GM18909 (cell line): Measurements from ENCODE around the gene GFPT2.
A peak's percentile ranks its signal among the peaks of the same experiment; 100 is the strongest.
"Not testable (repeated sequence)": the region's sequence is repeated elsewhere in the genome, so short reads cannot be mapped to it uniquely, and the experiment has no call there.

Experiments used
- ATAC-seq: cut with Tn5 transposase; IDR thresholded peaks from one replicate; pipeline ENCODE4 v1.9.1; 2021; ENCODE audit warnings: mild to moderate bottlenecking; ENCODE audit not compliant: unreplicated experiment, poor library complexity

Gene GFPT2

DNA sequence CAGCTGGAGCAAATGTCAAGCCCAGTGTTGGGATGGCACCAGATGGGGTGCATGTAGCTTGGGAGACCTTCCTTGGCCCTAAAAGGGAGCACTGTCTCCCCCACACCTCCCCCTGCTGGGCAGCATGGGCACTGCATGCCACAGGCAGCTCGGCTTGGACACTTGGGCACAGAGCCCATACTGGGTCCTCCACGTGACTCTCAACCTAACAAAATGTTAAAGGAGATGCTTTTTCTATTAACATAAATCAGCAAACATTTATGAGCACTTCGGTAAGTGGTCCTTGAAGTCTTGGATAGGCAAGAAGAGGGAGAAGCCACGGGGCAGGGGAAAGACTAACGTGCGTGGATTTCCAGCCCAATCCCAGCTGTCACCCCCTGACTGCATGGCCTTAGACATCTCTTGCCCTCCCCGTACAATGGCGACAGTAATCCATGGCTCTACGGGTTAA is 37.3 kb downstream of the GFPT2 start:
- peak; percentile 68 for ATAC-seq

DNA sequence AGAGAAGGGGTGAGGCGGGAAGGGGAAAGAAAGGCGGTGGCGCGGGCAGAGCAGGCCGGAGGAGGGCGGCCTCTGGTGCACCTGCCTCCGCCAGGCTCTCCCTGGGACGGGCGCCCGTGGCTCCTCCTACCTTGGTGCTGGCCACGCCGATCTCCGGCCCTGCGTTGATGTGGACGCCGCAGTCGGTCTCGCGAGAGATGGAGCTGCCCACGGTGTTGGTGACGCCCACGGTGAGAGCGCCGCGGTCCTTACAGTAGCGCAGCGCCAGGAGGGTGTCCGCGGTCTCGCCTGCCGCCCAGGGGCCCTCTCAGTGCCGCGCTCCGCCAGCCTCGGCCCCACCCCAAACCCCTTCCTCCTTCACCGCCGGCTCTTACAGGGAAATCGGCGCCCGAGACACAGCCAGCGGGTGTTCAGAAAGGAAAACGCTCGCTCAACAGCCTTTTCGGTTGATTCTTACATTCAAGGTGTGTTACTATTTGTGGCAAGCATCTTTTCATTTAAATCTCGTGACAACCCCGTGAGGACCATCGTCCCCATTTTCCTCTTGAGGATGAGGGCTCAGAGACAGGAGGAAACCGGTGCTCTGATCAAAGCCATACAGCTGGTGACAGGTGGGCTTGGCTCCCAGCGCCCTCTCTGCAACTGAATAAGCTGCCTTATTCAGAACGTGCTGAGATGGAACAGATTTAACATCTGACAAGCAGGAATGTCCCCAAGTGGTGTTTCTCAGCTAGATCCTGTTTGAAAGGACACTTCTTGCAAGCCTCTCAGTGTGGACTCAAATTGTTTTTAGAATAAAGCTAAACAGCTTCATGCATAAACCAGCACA is 39.2 kb downstream of the GFPT2 start:
- no peak for ATAC-seq

DNA sequence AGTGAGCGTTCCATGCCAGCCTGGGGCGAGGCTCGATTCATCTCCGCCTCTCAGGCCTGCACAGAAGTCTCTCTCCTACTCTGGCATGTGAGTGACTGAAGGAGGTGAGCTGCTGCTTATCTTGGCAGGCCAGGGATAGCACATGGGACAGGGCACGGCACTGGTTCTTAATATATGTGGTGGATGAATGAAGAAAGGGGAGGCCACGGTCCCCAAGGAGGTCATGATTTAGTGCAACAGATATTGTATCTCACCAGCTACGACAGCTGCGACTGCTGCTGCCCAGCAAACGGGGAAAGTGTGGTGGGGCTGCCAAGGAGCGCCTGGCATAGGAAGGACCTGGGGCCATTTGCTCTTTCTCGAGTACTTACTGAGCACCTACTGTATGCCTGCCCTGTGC is 41.9 kb downstream of the GFPT2 start:
- no peak for ATAC-seq

DNA sequence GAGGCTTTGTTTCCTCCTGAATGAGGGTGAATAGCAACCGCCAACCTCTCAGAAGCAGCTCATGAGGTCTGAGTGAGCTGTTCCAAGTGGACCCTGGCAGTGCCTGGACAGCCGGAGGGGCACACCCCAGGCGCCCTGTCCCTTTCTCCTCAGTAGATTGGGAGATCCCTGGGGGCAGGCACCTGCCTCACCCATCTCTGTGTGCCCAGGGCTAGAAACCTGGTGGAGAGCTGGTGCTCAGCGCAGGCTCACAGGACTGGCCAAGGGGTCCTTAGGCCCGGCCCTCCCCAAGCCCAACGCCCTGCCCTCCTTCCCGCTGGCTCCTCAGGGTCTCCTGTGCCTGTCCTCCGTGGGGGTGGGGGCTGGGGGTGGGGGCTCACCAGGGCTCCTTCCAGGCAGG is 46.3 kb downstream of the GFPT2 start:
- ATAC-seq, result no peak

DNA sequence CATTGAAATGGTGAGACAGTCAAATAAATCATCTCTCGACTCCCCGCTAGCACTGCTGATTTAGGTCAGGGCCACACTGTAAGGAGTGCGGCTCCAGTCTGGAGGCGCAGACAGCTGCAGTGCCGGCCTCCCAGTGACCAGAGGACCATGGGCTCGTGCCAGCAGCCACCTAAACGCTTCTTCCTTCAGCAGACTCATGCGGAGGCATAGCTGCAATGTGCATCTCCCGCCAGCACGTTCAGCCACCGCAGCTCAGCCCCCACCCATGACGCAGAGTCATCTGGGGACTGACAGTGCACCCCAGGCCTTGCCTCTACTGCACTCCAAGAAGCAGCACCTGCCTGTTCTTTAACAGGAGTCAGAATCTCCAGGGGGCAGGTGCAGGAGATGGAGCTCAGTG is 47.7 kb downstream of the GFPT2 start:
- no peak for ATAC-seq

DNA sequence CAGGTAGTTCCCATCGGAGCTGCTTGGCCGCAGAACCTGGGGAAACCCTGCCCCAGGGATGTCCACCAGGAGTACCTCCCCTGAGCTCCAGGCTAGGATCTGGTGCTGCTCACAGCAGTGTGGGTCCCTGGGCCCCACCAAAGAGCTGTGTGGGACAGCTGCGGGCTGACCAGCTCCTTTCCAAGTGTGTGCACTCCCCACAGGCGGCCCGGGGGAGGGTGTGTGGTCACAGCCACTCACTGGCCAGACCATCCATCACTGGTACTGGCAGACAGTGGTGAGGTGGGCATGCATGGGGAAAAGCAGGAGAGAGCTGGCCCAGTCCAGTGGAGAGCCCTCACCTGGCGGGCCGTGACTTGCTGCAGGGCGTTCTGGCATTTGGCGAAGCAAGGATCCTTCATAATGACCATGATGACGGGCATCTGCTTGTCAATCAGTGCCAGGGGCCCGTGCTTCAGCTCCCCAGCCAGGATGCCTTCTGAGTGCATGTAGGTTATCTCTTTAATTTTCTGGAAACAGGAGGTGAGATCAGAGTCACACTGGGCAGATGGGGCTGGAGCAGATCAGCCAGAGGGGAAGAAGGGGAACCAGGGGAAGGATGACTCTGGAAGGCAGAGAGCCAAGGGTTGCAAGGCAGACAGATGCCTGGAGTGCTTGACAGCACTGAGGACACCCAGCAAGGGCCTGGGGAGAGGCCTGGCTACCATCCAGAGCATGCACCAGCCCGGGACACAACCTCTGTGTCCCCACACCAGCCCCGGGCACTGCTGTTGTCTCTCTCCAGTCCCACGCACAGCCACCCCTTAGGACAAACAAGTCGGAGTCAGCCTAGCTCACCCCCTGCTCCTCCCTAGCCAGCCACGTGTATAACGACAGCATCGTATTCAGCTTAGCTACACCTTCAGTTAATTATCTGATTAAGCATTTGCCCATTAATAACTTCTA is 48.4 kb downstream of the GFPT2 start:
- ATAC-seq, result no peak

DNA sequence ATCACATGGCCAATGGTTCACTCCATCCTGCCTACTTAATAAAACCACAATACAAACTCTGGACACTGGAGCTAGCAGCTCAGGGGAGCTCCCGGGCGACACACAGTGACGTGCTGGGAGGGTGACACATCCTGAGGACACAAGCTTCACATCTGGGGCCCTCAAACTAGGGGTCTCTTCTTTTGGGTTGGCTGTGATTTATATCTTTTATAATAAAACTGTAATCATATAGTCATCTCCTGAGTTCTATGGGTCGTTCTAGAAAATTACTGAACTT is 49.2 kb downstream of the GFPT2 start:
- ATAC-seq, result no peak

DNA sequence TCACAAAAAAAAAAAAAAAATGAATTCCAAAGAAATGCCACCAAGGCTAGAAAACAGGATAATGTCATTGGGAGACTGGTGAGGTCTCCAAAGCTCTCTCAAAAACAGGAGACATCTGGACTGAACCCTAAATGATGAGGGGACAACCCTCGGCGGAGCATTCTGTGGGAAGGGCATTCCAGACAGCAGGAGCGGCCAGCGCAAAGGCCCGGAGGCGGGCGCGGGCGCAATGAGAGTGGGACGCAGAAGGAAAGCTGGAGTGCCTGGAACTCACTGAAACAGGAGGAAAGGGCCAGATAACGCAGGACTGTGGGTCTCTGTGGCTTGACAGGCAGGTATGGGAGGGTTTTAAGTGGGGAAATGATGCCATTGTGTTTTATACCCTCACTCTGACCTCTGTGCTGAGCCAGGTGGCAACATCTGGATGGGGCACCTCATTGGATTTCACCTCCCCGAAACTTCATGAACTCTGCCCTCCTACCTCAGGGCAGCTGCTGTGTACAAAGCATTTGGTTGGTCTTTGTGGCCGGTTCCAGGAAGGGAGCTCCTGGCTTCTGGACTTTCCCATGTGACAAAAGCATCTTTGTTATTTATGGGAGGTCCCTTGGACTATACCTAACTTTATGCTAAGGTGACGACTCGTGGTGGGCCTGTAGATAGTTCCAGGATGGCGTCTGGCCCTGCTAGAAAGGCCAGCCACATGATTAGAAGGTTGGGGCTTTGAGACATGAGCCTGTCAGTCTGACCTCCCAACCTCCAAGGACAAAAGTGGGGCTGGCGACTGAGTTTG is 49.7 kb downstream of the GFPT2 start:
- no peak for ATAC-seq

DNA sequence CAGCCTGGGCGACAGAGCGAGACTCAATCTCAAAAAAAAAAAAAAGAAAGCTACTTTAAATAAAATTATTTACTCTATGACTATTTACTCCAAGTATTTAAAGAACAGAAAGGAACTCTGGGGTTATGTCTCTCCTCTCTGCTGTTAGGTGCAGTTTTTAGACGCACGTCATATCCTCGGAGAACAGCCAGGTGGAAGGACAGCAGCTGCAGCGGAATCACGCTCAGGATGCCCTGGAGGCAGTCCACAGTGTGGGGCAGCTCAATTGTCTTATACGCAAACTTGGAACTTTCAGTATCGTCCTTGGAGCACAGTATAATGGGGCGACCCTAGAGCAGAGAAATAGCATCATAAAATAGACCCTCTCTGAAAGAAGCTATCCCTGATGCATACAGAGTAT is 50.9 kb downstream of the GFPT2 start:
- no peak for ATAC-seq

DNA sequence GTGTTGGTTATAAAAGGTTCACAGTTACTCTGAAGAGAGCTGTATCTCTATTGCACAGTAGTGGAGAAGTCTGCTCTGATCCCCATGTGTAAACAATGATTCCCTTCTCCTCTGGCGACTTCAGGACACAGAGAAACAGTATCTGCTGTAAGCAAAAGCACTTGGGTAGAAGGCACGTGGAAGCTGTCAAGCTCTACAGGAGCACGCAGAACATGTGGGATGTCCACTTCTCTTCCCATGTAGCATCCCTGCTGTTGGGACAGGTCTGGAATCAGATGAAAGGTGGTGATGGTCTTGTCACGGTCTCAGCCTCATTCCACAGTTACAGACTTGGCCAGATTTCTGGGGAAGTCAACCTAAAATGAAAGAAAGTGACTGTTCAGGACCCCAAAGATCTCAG is 51.9 kb downstream of the GFPT2 start:
- ATAC-seq, result no peak

DNA sequence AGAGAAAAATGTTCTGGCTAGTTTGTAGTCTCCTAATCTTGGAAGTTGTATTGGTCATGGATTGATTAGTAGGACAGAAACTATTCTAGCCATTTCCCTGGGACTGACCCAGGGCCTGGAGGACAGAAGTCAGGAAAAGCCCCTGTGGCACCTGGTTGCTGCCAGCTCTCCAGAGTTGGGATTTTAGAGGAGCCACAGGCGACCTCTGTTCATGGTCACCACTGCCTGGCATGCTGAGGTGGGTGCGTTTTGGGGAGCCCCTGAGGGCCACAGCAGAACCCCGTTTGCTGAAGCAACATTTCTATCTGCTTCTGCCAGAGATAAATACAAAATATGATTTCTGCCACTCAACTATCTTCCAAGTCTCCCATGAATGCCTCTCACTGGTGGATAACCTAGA is 53.6 kb downstream of the GFPT2 start:
- no peak for ATAC-seq

DNA sequence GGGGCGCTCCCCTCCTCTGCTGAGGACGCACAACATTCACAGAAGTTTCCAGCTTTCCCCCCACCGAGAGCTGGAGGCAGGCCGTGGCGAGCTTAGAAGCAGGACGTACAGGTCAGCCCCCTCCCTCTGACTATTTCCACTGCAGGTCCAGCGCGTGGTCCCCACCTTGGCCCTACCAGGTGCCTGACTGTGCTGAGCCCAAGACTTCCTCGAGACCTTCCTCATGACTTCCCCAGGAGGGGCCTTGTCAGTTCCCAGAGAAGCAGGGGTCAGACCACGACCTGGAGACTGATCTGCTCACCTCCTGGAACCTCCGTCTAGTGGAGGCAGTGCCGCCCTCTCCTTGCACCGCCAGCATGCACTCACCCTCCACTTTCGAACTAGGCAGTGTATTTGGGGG is 54.1 kb downstream of the GFPT2 start:
- ATAC-seq, result not testable (repeated sequence)

DNA sequence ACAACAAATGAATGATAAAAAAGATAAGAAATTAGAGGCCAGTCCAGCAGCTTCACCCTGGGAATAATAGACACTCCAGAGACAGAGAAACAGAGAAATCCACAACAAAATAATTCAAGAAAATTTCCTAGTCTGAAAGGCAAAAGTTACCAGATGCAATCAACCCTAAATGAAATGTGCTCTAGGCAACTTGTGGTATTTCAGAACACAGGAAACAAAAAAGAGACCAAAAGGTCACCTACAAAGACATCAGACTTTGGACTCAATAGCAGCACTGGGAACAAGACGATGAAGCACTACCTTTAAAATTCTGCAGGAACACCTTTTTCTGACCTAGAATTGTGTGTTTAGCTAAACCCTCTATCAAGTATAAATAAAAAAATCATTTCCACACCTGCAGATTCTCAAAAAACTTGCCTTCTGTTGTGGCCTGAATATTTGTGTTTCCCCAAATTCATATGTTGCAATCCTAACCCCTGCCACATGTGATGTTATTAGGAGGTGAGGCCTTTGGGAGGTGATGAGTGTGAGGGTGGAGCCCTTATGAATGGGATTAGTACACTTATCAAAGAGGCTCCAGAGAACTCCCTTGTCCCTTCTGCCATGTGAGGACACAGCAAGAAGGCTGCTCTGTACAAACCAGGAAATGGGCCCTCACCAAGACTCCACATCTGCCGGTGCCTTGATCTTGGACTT is 55.4 kb downstream of the GFPT2 start:
- ATAC-seq, result no peak

DNA sequence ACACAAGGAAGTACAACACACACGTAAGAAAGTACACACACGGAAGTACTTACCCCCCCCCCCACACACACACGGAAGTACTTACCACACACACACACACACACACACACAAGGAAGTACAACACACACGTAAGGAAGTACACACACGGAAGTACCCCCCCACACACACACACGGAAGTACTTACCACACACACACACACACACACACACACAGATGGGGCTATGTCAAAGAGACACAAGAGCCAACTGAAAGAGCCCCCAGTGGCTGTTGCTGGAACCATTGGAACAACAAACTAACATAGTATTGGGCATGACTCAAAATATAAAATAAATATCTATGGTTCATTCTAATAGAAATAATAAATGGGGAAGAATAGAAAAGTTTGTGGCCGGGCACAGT is 56.4 kb downstream of the GFPT2 start:
- ATAC-seq, result no peak

DNA sequence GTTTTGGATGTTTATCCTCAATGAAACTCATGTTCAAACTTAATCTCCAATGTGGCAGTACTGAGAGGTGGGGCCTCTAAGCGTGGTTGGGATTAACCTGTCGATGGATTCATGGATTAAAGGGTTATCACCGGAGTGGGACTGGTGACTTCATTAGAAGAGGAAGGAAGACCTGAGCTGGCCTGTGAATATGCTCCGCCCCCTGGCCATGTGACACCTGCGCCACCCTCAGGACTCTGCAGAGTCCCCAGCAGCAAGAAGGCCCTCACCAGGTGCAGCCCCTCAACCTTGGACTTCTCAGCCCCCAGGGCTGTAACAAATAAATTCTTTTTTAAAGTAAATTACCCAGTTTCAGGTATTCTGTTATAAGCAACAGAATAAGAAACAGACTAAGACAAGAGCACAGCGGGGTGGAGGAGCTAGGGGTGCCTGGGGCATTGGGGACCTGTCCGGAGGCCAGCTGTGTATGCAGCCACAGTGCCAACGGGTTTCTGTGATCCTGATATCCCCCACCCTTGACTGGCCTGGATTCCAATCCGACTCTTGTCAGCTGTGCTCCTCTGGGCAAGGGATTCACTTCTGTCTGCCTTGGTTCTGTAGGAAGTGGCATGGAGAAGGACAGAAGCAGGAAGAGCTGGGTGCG is 58.1 kb downstream of the GFPT2 start:
- ATAC-seq, result no peak

DNA sequence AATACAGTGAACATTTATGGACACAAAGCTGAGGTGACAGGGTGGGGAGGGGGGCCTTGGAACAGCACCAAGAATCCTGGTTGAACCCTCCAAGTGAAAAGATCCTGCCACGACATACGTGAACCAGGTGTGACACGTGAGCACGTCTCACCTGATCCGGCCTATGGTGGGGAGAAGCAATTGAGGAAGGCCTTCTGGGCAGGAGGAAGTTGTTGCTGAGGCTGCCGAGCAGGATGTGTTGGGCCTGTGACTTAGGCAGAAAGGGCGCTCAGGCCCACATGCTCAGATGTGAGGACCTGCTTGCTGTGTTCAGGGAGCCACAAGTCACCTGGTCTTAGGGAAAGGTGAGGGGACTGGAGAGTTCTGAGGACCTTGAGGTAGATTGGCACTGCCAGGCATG is 58.7 kb downstream of the GFPT2 start:
- ATAC-seq, result no peak

DNA sequence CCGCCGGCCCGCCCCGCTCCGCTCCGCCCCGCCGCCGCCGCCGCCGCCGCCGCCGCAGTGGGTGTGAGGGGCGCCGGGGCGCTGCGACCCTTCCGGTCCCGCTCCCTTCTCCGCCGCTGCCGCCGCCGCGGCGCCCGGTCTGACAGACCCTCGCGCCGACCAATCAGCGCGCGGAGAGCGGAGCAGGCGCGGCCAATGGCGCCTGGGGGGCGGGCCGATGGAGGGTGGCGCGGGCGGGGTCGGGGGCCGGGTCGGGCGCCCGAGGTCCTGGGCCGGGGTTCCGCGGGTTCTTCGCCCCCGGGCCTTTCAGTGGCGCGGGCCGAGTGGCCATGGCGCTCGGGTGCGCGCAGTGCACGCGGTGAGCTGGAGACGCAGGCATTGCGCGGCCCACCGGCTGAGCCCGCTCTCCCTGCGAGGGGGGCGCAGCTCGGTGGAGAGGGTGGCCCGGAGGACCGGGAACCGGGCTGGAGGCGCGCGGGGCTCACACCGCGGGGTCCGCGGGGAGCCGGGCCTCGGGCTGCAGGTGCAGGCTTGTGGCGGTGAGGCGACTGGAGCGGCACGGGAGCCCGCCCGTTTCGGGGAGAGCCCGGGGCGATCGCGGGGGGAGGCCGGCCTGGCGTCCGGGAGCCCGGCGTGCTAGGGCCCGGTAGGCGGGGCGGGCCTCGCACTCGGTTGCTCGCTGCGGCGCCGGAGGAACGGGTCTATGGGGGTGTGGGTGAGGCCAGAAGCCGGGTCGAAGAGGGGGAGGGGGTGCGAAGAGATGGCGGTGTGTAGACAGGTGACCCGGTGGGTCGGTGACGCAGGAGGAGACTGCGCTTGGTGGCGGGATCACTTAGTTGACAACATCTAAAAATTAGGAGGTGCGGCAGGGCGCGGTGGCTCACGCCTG is 60.9 kb downstream of the GFPT2 start, which contains the start of gene MAPK9:
Gene MAPK9, minus strand, starts transcription at position 141 of the 889 bp plus-strand sequence. CDS start 11,522 bp downstream, outside the sequence.
- ATAC-seq, result peak; percentile 82

DNA sequence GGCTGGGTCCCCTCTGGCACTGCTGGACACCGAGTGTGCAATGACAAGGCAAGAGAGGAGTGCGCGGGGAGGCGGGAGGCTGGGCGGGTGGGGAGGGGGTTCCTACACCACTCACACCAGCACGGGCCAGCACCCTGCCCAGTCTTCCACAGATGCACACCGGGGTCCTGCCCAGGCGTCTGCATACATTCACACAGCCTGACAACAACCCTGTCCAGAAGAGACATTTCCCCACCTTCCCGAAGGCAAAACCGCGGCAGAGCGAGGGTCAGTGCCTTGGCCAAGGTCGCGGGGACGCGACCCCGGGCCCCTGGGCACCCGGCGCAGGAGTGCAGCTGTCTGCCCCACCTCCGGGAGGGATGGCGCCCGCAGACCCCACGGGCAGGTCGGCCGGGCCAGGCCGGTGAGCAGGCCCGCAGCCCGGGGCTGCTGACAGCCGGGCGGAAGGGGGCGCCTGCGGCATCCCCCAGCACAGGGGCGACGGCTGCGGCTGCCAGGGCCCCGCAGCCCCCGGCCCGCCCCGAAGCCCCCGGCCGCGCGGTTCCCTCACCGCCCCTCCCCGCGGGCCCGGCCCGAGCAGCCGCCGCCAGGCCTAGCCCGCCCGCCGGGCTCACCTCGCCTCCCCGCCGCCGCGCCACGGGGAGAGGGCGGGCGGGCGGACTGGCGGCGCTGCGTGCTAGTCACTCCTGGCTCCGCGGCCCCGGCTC is 61.7 kb downstream of the GFPT2 start:
- ATAC-seq, result peak; percentile 33
